GM12878 (cell line): Measurements from ENCODE around the gene ARL16. TPM values are rescaled to one million over a fixed set of nuclear protein-coding genes. Genes with fewer than 3 reads are reported as not detected.
A peak's percentile ranks its signal among the peaks of the same experiment; 100 is the strongest.

Source experiments
- ATAC-seq: fragments of 200-7000 bp; cut with Tn5 transposase; 3 replicates; pipeline ENCODE4 v1.9.1; 2020; ENCODE audit warnings: mild to moderate bottlenecking, moderate library complexity
- BruUV-seq: library from RNA; stranded (reverse); fragments of 400-500 nt; replicated peaks from 2 replicates; lab custom pipeline; 2021; lab: Mats Ljungman, UMichigan
- CTCF ChIA-PET: fragments of 300-600 bp; sonication (Branson Sonifier 250); formaldehyde crosslinking; extraction: SDS; loops from one replicate; lab custom pipeline; 2021; ENCODE audit warnings: inconsistent platforms; lab: Yijun Ruan, JAX
- POLR2A ChIA-PET: fragments of 350-600 bp; formaldehyde crosslinking; extraction: SDS; loops from one replicate; lab custom pipeline; 2021; ENCODE audit warnings: inconsistent platforms; lab: Charles Lee
- RAD21 ChIA-PET: fragments of 300-600 bp; sonication (Branson Sonifier 250); formaldehyde crosslinking; loops from one replicate; lab custom pipeline; 2023; ENCODE audit warnings: antibody characterized with exemption; ENCODE audit not compliant: unreplicated experiment; lab: Charles Lee
- SMC1A ChIA-PET: fragments of 300-600 bp; sonication (Branson Sonifier 250); formaldehyde crosslinking; loops from one replicate; lab custom pipeline; 2023; ENCODE audit not compliant: unreplicated experiment, uncharacterized antibody; lab: Charles Lee
- DNase-seq: peaks from one replicate; pipeline ENCODE4 v3.0.0-alpha.2; 2011; ENCODE audit warnings: low read depth, low spot score
- FAIRE-seq: peaks from 3 replicates; lab custom pipeline; 2011; peaks lifted over from hg19 to GRCh38; lab: Jason Lieb, UNC
- H2AFZ ChIP-seq: 2 replicates; pipeline ENCODE4 v1.6.0; 2011; ENCODE audit warnings: low read depth, low read length, control low read depth; ENCODE audit not compliant: control insufficient read depth
- H3K27ac ChIP-seq: 2 replicates; pipeline ENCODE4 v1.5.1; 2011; ENCODE audit warnings: control low read depth; ENCODE audit not compliant: control insufficient read depth, insufficient read depth
- H3K27me3 ChIP-seq, 2 experiments: replicated peaks in 1 of 2; 2 replicates each; pipeline versions ENCODE4 v1.6.0 to v1.6.1; 2011; ENCODE audit warnings: low read length in 1 of 2; ENCODE audit not compliant: control insufficient read depth in 2 of 2, insufficient read depth in 2 of 2
- H3K36me3 ChIP-seq, 2 experiments: 2 replicates each; pipeline ENCODE4 v1.5.1; 2011; ENCODE audit warnings: low read length in 1 of 2; ENCODE audit not compliant: control insufficient read depth in 2 of 2, insufficient read depth in 2 of 2
- H3K4me1 ChIP-seq: 2 replicates; pipeline ENCODE4 v1.6.1; 2011; ENCODE audit warnings: mild to moderate bottlenecking, low read length, moderate library complexity, mixed read lengths; ENCODE audit not compliant: control insufficient read depth, insufficient read depth
- H3K4me2 ChIP-seq: 2 replicates; pipeline ENCODE4 v1.6.0; 2011; ENCODE audit warnings: control low read depth; ENCODE audit not compliant: control insufficient read depth, insufficient read depth
- H3K4me3 ChIP-seq: fragments of 200-600 bp; sonication (generic); 2 replicates; pipeline ENCODE4 v1.5.1; 2016
- H3K79me2 ChIP-seq: 2 replicates; pipeline ENCODE4 v1.6.0; 2011; ENCODE audit warnings: low read length; ENCODE audit not compliant: control insufficient read depth, insufficient read depth
- H3K9ac ChIP-seq: 2 replicates; pipeline ENCODE4 v1.8.0; 2011; ENCODE audit warnings: low read length, control low read depth, mixed read lengths; ENCODE audit not compliant: control insufficient read depth, insufficient read depth
- H3K9me3 ChIP-seq: replicated peaks from 3 replicates; pipeline ENCODE4 v1.5.1; 2011; ENCODE audit warnings: mild to moderate bottlenecking, low read length; ENCODE audit not compliant: control insufficient read depth, insufficient read depth
- H4K20me1 ChIP-seq: 2 replicates; pipeline ENCODE4 v1.6.0; 2011; ENCODE audit not compliant: control insufficient read depth, insufficient read depth
- BCL11A ChIP-seq: IDR thresholded peaks from 2 replicates; pipeline ENCODE4 v1.6.1; 2011; ENCODE audit warnings: low read depth, low read length
- GABPA ChIP-seq: IDR thresholded peaks from 2 replicates; pipeline ENCODE4 v1.6.1; 2014; ENCODE audit warnings: antibody characterized with exemption, low read depth, mild to moderate bottlenecking, inconsistent platforms
- KAT2A ChIP-seq: conservative IDR thresholded peaks from 2 replicates; pipeline ENCODE4 v1.6.1; 2011; ENCODE audit warnings: low read depth, low read length; ENCODE audit not compliant: control insufficient read depth
- MEF2A ChIP-seq: IDR thresholded peaks from 2 replicates; pipeline ENCODE4 v1.6.1; 2011; ENCODE audit warnings: low read depth, mild to moderate bottlenecking, low read length, moderate library complexity; ENCODE audit not compliant: insufficient read depth
- MLLT1 ChIP-seq: fragments of 450-650 bp; IDR thresholded peaks from 2 replicates; pipeline ENCODE4 v1.6.1; 2016; ENCODE audit warnings: mild to moderate bottlenecking
- NR2F1 ChIP-seq: fragments of 450-650 bp; conservative IDR thresholded peaks from 2 replicates; pipeline ENCODE4 v1.6.1; 2017; ENCODE audit warnings: mild to moderate bottlenecking
- POLR2A ChIP-seq: IDR thresholded peaks from 2 replicates; pipeline ENCODE4 v1.6.1; 2011; ENCODE audit warnings: low read depth, mild to moderate bottlenecking, low read length
- RB1 ChIP-seq: fragments of 450-650 bp; formaldehyde crosslinking; IDR thresholded peaks from 2 replicates; pipeline ENCODE4 v1.6.1; 2017; ENCODE audit warnings: mild to moderate bottlenecking, borderline replicate concordance
- RUNX3 ChIP-seq: IDR thresholded peaks from 2 replicates; pipeline ENCODE4 v1.6.1; 2012; ENCODE audit warnings: low read length, inconsistent platforms
- SIN3A ChIP-seq: IDR thresholded peaks from 2 replicates; pipeline ENCODE4 v1.6.1; 2012; ENCODE audit warnings: low read depth, low read length, improper control_type of control experiment
- TBL1XR1 ChIP-seq: IDR thresholded peaks from 2 replicates; pipeline ENCODE4 v1.6.1; 2012; ENCODE audit warnings: low read depth, low read length, improper control_type of control experiment
- TCF12 ChIP-seq: IDR thresholded peaks from 2 replicates; pipeline ENCODE4 v1.6.1; 2011; ENCODE audit warnings: low read depth, mild to moderate bottlenecking, low read length
- TCF7 ChIP-seq: IDR thresholded peaks from 2 replicates; pipeline ENCODE4 v1.6.1; 2014; ENCODE audit warnings: antibody characterized with exemption, borderline replicate concordance
- USF1 ChIP-seq: IDR thresholded peaks from 2 replicates; pipeline ENCODE4 v1.6.1; 2011; ENCODE audit warnings: borderline replicate concordance, low read depth, mild to moderate bottlenecking, moderate library complexity, mixed read lengths, low read length; ENCODE audit not compliant: insufficient read depth; ENCODE audit errors: extremely low read length
- WRNIP1 ChIP-seq: IDR thresholded peaks from 2 replicates; pipeline ENCODE4 v1.6.1; 2011; ENCODE audit warnings: low read depth, low read length, improper control_type of control experiment, borderline replicate concordance
- ZBED1 ChIP-seq: IDR thresholded peaks from 2 replicates; pipeline ENCODE4 v1.6.1; 2016; ENCODE audit warnings: borderline replicate concordance
- ZNF592 ChIP-seq: fragments of 450-650 bp; IDR thresholded peaks from 2 replicates; pipeline ENCODE4 v1.6.1; 2017; ENCODE audit warnings: mild to moderate bottlenecking, moderate library complexity
- WGBS: methylation state at CpG from one replicate; pipeline ENCODE4 v1.1.6; 2016; ENCODE audit warnings: low lambda C conversion rate; ENCODE audit not compliant: insufficient replicate concordance, insufficient coverage; ENCODE audit errors: missing lambda C conversion rate; 5-methylcytosine and 5-hydroxymethylcytosine counted together
- in situ Hi-C: fragments of 300-500 bp; cut with MboI; formaldehyde crosslinking; loops from 9 replicates; pipeline ENCODE4 v1.14.3; 2018; ENCODE audit warnings: mixed read lengths
- intact Hi-C: fragments of 100-400 bp; cut with micrococcal nuclease; formaldehyde crosslinking; loops from one replicate; pipeline ENCODE4 v1.14.2; 2022; ENCODE audit not compliant: unreplicated experiment
- polyA plus RNA-seq, 11 experiments: library from polyadenylated mRNA; depleted of rRNA in 4 of 11; unstranded in 6 of 11; stranded (reverse) in 5 of 11; fragments of >200 nt; fragmentation: Nextera tagmentation in 4 of 11; fragmentation: Illumina TruSeq in 1 of 11; extraction: Ambion mirVana in 4 of 11; extraction: Trizol in 1 of 11; gene quantifications; 1 replicate in 1 of 11; 2 replicates in 10 of 11; pipeline versions ENCODE4 v1.2.1 to v1.2.3, GENCODE V29; 2011 to 2016; ENCODE audit warnings: inconsistent platforms in 2 of 11, missing spikeins in 2 of 11, low read depth in 1 of 11
- total RNA-seq, 4 experiments: library from RNA; depleted of rRNA in 3 of 4; stranded (reverse); fragments of >200 nt in 3 of 4; fragmentation: Illumina TruSeq in 1 of 4; extraction: Trizol in 1 of 4; gene quantifications; 2 replicates each; pipeline versions ENCODE4 v1.2.1 to v1.2.3, GENCODE V29; 2013 to 2021

The ARL16 gene
- total and polyA plus RNA-seq, 10 of the 15 experiments (the other 5 are each of a cell fraction or from before 2014, with no cell fraction given) = 4.7 to 47.6 (median 30.9) TPM

GRCh38 chr17:81703747-81704654 is 20.4 kb upstream of the ARL16 start:
- Histone ChIP-seq H3K9ac (peak overlapping the region; percentile 89), H3K4me3 (peak overlapping the region; percentile 85), H4K20me1 (0 out of 2 replicates have a peak, but pooled peaks cover 3% of the 10 kb centered on the region), H3K27ac (peak overlapping the region; percentile 94), H3K4me1 (peaks cover 8% of the 10 kb centered on the region), H3K79me2 (peaks cover 45% of the 10 kb centered on the region), H3K36me3 (peaks cover 20 to 31% of the 10 kb centered on the region in 2 experiments), H2AFZ (peak overlapping the region; percentile 54; the same call in 1 of the 2 replicates), H3K9me3 (no peaks in the 10 kb centered on the region), H3K4me2 (peak overlapping the region; percentile 81), H3K27me3 (no peaks in the 10 kb centered on the region)
- DNase-seq (no peak), ATAC-seq (peak; percentile 6), FAIRE-seq (peak; percentile 35)
- 4% methylated on average over 27 of the region's 27 CpGs for WGBS
- SMC1A ChIA-PET = interaction anchor here (1.0 kb wide), 2 partner anchors 29 to 155 kb away, joined by 3 read pairs; no protein-coding TSS in a partner anchor
- POLR2A ChIA-PET = interaction anchor here (0.8 to 3.5 kb wide), 7 partner anchors 7 to 334 kb away, joined by 4 to 32 read pairs (median 4); partner anchors contain the start of genes ARL16, CCDC137, DCXR and HGS
- CTCF ChIA-PET = interaction anchor here (0.7 to 2.7 kb wide), 4 partner anchors 9 to 103 kb away, joined by 3 to 9 read pairs (median 4); no protein-coding TSS in a partner anchor
- in situ Hi-C loops (no loop called here), intact Hi-C loops (loop anchor here (2.0 kb wide), 1 partner anchor 21 kb away; the partner anchor contains the start of gene ARL16)
- TSS peak; percentile 57 for BruUV-seq
- RAD21 ChIA-PET = interaction anchor here (0.7 to 1.0 kb wide), 3 partner anchors 7 to 28 kb away, joined by 3 read pairs; partner anchors contain the start of genes ARL16 and HGS
- TF ChIP-seq TBL1XR1 = 0 out of 2 replicates have a peak, but pooled peaks have one; percentile 13
- TF ChIP-seq TCF12 = no peak
- no peak for TF ChIP-seq GABPA
- no peak for TF ChIP-seq ZBED1
- no peak for TF ChIP-seq MEF2A
- no peak for TF ChIP-seq MLLT1
- no peak for TF ChIP-seq USF1
- no peak for TF ChIP-seq ZNF592
- TF ChIP-seq RUNX3 = peak; percentile 48; the same call in 1 of the 2 replicates
- no peak for TF ChIP-seq KAT2A
- 0 out of 2 replicates have a peak, but pooled peaks have one; percentile 16 for TF ChIP-seq SIN3A
- no peak; the same call in 1 of the 2 replicates for TF ChIP-seq NR2F1
- no peak for TF ChIP-seq RB1
- peak; percentile 37 for TF ChIP-seq POLR2A
- no peak for TF ChIP-seq WRNIP1
- no peak for TF ChIP-seq BCL11A
- no peak for TF ChIP-seq TCF7
